Measurements from ENCODE around the gene UQCC3. TPM values are rescaled to one million over a fixed set of nuclear protein-coding genes. Genes with fewer than 3 reads are reported as not detected.
"Not testable (repeated sequence)": the region's sequence is repeated elsewhere in the genome, so short reads cannot be mapped to it uniquely, and the experiment has no call there.

UQCC3 gene
- total RNA-seq, 4 donors from 2014 or later: 5.7 to 10.6 (median 8.1) TPM

GRCh38 chr11:62694455-62695167 lies 23.1 kb downstream of the UQCC3 start:
- peak; percentile 75 to 78 for DNase-seq
- 61 to 65% methylated on average over 14 of the region's 14 CpGs for WGBS, 2 donors
- intact Hi-C loops (cut with DNase I): loop anchor here (10.0 kb wide), 1 partner anchor 300 kb away; no protein-coding TSS in a partner anchor
- Histone ChIP-seq H3K36me3 (peaks cover 0 to 30% of the 10 kb centered on the region in 2 donors), H3K4me1 (no peaks in the 10 kb centered on the region), H3K4me3 (replicated peaks in 1 of 3) (no peak overlapping the region), H3K27ac (no peak overlapping the region), H3K9me3 (no peaks in the 10 kb centered on the region), H3K27me3 (no peaks in the 10 kb centered on the region)
- no peak for TF ChIP-seq POLR2A (IDR thresholded peaks at IDR 0.05)
- peak in 5 of 6 experiments; percentile 45 to 79 (median 58) for TF ChIP-seq CTCF (IDR thresholded peaks at IDR 0.05)

- Histone ChIP-seq H3K27me3 (no peaks in the 10 kb centered on the region), H3K4me3 (replicated peaks in 1 of 3) (no peak overlapping the region), H3K27ac (no peak overlapping the region), H3K36me3 (no peaks in the 10 kb centered on the region), H3K9me3 (no peaks in the 10 kb centered on the region), H3K4me1 (peaks cover 6 to 14% of the 10 kb centered on the region in 2 donors)
- intact Hi-C loops (cut with DNase I): no loop called here
- no peak for DNase-seq
- WGBS, 2 donors: 94 to 97% methylated on average over 11 of the region's 11 CpGs
- TF ChIP-seq CTCF (IDR thresholded peaks at IDR 0.05) (no peak), POLR2A (IDR thresholded peaks at IDR 0.05) (no peak)
Measured at GRCh38 chr11:62702246-62702645, 30.8 kb downstream of the UQCC3 start.

- H3K4me3 ChIP-seq (replicated peaks in 1 of 3); DNase-seq; intact Hi-C loops (cut with DNase I); H3K9me3 ChIP-seq; H3K27me3 ChIP-seq; H3K27ac ChIP-seq; H3K36me3 ChIP-seq: not testable (repeated sequence)
- H3K4me1 ChIP-seq: peaks cover 13 to 21% of the 10 kb centered on the region in 2 donors
- 93 to 95% methylated on average over 4 of the region's 4 CpGs for WGBS, 2 donors
Measured at GRCh38 chr11:62703921-62704320, 32.4 kb downstream of the UQCC3 start.

GRCh38 chr11:62705413-62705812 lies 33.9 kb downstream of the UQCC3 start:
- no peaks in the 10 kb centered on the region for H3K9me3 ChIP-seq
- WGBS, 2 donors: 32 to 40% methylated on average over 7 of the region's 7 CpGs
- H3K27ac ChIP-seq: peak overlapping the region in 2 of 3 donors; percentile 9 to 67
- TF ChIP-seq POLR2A (IDR thresholded peaks at IDR 0.05) (no peak), CTCF (IDR thresholded peaks at IDR 0.05) (no peak)
- intact Hi-C loops (cut with DNase I): no loop called here
- no peaks in the 10 kb centered on the region for H3K27me3 ChIP-seq
- peak in 1 of 2 donors; percentile 19 for DNase-seq
- H3K4me1 ChIP-seq: peaks cover 20 to 29% of the 10 kb centered on the region in 2 donors
- peaks cover 0 to under 1% of the 10 kb centered on the region in 2 donors for H3K36me3 ChIP-seq
- peak overlapping the region in 1 of 3 donors; percentile 64 for H3K4me3 ChIP-seq (replicated peaks in 1 of 3)

- Histone ChIP-seq H3K9me3 (no peaks in the 10 kb centered on the region), H3K27ac (peak overlapping the region; percentile 57 to 67 (median 58)), H3K4me1 (peaks cover 20 to 30% of the 10 kb centered on the region in 2 donors), H3K27me3 (no peaks in the 10 kb centered on the region), H3K4me3 (replicated peaks in 1 of 3) (peak overlapping the region; percentile 51 to 82 (median 64)), H3K36me3 (peaks cover 0 to 8% of the 10 kb centered on the region in 2 donors)
- intact Hi-C loops (cut with DNase I): no loop called here
- TF ChIP-seq POLR2A (IDR thresholded peaks at IDR 0.05) (peak in 1 of 2 donors; percentile 66), CTCF (IDR thresholded peaks at IDR 0.05) (no peak)
- WGBS, 2 donors: 14 to 15% methylated on average over 14 to 30 of the region's 73 CpGs
- DNase-seq: peak; percentile 94 to 95
Measured at GRCh38 chr11:62705880-62706849, 34.7 kb downstream of the UQCC3 start.
